CD4-positive, alpha-beta T cell treated with Interleukin-4 for 4 hours (primary cell): ENCODE results near the gene EXOC3L4.
"Not testable (repeated sequence)": the region's sequence is repeated elsewhere in the genome, so short reads cannot be mapped to it uniquely, and the experiment has no call there.

ENCODE experiments used
- DNase-seq: peaks from one replicate; pipeline ENCODE4 v3.0.0-alpha.2; 2020

Gene EXOC3L4

DNA sequence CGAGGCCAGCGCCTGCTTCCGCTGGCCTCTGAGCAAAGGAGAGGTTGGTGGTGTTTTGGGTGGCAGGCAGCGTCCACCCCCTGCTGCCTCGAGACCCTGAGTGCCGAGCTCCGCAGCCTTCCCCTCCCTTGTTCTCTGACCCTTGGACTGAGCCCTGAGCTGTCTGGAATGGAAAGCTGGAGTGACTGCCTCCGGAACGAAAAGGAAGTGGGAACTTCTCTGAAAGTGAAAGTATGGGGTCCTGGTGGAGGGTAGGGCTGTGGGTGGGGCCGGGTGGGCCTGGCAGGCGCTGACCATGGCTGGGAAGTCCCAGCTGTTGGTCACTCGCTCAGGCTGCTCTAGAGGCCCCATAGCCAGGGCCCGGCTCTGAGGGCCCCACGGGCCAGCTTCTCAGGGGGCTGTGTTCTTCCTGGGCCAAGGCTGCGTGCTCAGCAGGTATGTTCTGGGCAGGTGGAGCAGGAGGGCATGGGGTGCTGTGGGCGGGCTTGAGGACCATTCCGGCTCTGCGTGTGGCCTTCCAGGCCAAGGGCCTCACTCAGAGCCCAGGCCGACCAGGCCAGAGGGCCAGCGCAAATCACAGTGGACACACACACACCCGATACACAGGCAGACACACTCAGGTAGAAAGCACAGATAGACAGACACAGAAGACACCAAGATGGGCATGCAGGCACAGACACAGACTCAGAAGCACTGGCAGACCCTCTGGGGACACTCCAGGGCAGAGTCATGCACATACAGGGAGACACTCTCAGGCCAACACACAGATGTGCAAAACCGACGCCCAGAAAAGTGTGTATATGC, at the start of gene EXOC3L4:
EXOC3L4 (plus strand) TSS at position 320 of the 804 bp plus-strand sequence. CDS start 5,495 bp downstream, outside the sequence.
- DNase-seq: no peak

- no peak for DNase-seq
Observed at GRCh38 chr14:103045371-103045869, 49.1 kb upstream of the EXOC3L4 start.

DNA sequence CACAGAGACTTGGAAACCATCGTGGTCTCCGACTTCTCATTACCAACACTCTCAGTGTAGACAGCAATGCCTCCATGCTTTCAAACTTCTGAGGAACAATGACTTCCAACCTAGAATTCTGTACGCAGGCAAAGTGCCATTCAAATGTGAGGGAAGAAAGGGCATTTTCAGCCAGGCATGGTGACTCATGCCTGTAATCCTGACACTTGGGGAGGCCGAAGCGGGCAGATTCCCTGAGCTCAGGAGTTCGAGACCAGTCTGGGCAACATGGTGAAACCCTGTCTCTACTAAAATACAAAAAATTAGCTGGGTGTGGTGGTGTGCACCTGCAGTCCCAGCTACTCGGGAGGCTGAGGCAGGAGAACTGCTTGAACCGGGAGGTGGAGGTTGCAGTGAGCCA, 47.1 kb upstream of the EXOC3L4 start:
- DNase-seq: not testable (repeated sequence)

GRCh38 chr14:103050935-103051334, 43.6 kb upstream of the EXOC3L4 start:
- DNase-seq: no peak

GRCh38 chr14:103052407-103052806, 42.1 kb upstream of the EXOC3L4 start:
- DNase-seq: no peak

GRCh38 chr14:103055695-103056094, 38.8 kb upstream of the EXOC3L4 start:
- no peak for DNase-seq

GRCh38 chr14:103056322-103057027, 38.0 kb upstream of the EXOC3L4 start:
- no peak for DNase-seq

- no peak for DNase-seq
Observed at GRCh38 chr14:103057028-103057371, 37.5 kb upstream of the EXOC3L4 start.

- peak; percentile 55 for DNase-seq
Observed at GRCh38 chr14:103057372-103058163, 37.0 kb upstream of the EXOC3L4 start, which contains the start of gene CDC42BPB. CDC42BPB (minus strand) TSS chr14:103057549; CDS start chr14:103057173, 376 bp downstream.

DNA sequence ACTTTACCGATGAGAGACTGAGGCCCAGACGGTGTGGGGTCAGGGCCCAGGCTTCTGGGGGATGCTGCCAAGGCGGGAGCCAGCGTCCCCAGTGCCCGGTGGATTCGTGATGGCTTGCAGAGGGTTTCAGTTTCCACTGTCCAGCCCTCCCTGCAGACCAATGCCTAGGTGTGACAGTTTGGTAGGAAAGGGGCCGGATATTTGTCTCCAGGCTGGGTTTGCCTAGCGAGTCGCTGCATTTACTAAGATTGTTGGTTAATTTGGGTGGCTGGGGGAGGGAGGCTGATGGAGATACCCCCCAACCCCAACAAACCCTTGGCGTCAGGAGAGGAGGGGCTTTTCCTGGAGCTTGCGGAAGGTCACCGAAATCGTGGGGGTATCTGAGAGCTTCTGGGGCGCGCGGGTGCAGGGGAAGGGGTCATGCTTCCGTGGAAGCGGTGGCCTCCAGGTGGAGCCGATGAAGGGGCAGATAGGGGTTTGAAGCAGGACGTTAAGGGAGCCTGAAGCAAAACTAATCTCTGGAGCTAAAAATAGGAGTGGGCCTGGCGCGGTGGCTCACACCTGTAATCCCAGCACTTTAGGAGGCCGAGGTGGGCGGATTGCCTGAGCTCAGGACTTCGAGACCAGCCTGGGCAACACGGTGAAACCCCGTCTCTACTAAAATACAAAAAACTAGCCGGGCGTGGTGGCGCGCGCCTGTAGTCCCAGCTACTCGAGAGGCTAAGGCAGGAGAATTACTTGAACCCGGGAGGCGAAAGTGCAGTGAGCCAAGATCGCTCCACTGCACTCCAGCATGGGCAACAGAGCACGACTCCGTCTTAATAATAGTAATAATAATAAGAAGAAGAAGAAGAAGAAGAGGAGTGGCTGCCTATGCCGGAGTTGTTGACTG, 36.1 kb upstream of the EXOC3L4 start:
- DNase-seq: no peak

DNA sequence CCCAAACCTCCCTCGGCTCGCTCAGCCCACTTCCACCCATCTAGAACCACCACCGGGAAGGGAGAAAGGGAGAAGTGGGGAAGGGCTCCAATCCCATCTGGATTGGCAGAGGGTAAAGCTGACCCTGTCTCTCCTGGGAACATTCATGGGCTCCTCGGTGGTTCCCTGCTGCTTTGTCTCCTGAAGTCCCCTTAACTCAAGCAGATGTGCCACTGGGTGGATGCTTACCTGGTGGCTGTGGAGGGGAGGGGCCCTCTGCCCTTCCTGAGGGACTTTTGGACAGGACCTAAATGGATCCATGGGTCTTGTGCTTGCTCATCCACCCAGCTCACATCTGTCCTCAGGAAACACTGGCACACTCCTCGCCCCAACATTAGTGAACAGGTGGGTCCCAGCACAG, 35.0 kb upstream of the EXOC3L4 start:
- no peak for DNase-seq

GRCh38 chr14:103061482-103061976, 33.0 kb upstream of the EXOC3L4 start:
- no peak for DNase-seq

- DNase-seq: no peak
Observed at GRCh38 chr14:103064436-103064835, 30.1 kb upstream of the EXOC3L4 start.

- no peak for DNase-seq
Observed at GRCh38 chr14:103064978-103065377, 29.5 kb upstream of the EXOC3L4 start.

GRCh38 chr14:103065861-103066260, 28.7 kb upstream of the EXOC3L4 start:
- no peak for DNase-seq

DNA sequence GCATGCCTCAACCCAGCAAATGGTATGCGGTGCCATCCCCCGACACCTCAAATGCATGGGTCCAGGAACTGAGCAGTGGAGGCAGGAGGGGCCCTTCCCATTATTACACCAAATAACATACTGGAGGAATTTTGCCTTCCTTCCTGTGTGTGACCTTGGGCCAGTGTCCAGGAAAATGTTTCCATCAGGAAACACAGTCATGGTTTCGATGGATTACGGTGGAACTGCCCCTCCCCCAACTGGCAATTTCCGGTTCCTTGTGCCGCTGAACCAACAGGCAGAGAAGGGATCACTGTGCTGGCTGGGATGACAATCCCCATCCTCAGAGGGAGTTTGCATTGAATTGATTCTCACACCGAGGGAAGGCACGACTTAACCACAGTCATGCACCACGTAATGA, 28.1 kb upstream of the EXOC3L4 start:
- no peak for DNase-seq

GRCh38 chr14:103067231-103067954, 27.1 kb upstream of the EXOC3L4 start:
- DNase-seq: no peak

DNA sequence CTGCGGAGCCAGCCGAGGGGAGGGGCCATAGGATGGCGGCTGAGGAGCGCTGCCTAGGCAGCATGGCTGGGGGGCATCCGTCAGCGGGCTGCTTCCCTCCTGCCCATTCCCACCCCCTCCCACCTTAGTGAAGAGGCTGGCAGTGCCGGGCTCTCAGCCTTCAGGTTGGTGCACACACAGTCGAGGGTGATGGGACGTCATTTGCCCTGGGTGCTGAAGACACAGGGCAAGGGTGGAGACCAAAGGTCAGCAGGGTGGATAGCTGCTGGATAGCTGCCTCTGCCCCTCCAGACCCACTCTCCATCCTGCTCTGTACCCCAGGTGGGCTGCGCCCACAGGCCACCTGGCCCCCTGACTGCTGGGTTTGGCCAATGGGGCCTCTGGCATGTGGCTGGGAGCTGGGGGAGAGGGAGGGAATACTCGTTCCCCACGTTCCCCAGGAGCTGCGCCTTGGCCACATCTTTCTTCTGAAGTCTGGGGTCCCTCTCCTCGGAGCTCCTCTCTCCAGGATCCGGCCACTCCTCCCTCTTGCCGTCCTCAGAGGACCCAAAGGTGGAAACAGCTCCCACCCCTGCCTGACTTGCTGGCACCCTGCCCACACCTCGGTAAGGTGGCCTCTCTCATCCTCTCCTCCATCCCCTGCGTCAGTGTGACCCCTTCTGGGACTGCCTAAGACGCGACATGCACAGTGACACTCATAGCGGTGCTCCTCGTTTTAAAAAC, 26.0 kb upstream of the EXOC3L4 start:
- DNase-seq: no peak

- DNase-seq: no peak
Observed at GRCh38 chr14:103070263-103070885, 24.2 kb upstream of the EXOC3L4 start.

DNA sequence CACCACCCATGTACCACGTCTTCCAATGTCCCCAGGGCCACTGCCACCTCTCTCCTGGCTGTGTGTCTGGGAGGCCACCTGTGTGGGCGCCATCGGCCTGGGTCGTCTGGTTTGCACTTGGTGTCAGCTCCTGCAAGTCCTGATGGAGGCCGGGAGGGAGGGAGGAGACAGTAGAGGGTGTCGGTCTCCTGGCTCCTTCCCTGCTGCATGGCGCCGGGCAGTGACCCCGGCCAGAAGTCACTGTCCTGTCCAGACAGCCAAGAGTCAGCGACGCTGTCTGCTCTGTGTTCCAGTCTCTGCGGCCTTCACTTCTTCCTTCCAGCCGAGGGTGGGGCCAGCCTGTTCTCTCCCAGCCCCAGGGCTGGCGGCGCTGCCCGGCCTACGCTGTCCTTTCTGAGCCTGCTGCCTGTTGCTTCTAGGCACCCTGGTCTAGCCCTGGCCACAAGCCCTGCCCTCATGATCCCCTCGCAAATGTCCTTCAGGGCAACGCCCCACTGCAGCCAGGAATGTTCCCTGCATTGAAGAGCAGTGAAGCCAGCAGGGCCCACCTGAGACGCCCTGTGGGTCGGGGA, 23.5 kb upstream of the EXOC3L4 start:
- no peak for DNase-seq
